ENCODE measurements around the gene GJA3.

Gene GJA3

DNA sequence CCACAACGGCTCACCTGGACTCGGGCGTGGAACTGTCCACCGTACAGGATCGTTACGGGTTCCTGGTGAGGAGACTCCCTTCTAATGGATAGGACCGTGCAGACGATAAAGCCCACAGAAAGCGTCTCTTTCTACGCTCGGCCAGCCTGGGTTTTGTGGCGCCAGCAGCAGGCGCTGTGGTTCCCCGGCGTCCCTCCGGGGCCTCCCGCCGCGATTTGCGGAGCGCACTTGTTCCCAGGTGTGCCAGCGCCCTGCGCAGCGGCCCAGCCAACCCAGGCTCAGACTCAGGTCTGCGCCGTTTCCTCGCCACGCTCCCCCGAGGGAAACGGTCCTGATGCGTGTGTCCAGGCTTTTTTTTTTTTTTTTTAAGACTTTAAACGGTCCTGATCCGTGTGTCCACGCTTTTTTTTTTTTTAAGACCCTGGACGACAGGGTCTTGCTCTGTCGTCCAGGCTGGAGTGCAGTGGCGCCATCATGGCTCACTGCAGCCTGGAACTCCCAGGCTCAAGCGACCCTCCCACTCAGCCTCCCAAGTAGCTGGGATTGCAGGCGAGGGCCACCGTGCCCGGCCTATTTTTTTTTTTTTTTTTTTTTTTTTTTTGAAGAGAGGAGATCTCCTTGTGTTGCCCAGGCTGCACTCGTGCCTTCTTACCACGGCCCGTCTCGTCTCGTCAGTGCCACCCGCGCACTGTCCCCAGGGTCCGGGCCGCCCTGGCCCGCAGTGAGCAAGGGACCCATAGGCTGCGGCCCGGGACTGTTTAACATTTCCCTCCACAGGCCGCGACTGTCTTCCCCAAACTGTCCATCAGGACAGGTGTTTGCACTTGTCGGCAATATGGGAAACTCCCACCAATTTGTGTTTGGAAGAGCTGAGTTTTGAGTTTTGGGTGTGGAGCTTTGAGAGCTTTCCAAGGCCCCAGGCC, 23.8 kb downstream of the GJA3 start:
- no peaks in the 10 kb centered on the region for H3K9me3 ChIP-seq (ENCODE audit: control insufficient read depth, low read length)
- H3K4me1 ChIP-seq (ENCODE audit: control insufficient read depth, insufficient read depth, low read length, poor library complexity, severe bottlenecking), result no peaks in the 10 kb centered on the region
- no peak overlapping the region for H3K4me3 ChIP-seq (ENCODE audit: extremely low read depth, insufficient read depth, low read length, poor library complexity, severe bottlenecking)
- 40 to 46% methylated on average over 47 to 50 of the region's 56 CpGs for WGBS, 2 experiments (ENCODE audit: insufficient coverage in 2 of 2)
- H3K27ac ChIP-seq (ENCODE audit: low read depth, low read length, severe bottlenecking), result no peak overlapping the region
- no peaks in the 10 kb centered on the region for H3K36me3 ChIP-seq (ENCODE audit: control insufficient read depth, insufficient read depth, low read length)

DNA sequence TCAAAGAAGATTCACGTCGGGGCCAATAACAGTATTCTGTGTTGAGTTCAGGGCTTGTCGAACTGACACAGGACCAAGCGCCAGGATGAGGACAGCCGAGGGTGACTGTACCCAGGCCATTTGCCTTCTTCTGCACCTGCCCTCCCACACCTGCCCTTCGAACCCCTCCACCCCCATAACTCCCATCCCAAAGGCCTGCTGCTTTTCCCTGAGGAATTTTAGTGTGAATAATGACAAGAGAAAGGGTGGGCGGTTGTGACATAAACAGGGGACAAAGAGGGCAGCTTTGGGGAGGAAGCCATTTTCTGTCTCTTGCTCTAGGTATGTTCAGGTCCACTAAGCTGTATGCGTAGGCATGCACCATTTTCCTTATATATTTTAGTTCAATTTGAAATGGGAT, 26.1 kb downstream of the GJA3 start:
- WGBS, 2 experiments (ENCODE audit: insufficient coverage in 2 of 2), result 58 to 92% methylated on average over 2 to 5 of the region's 8 CpGs
- no peaks in the 10 kb centered on the region for H3K36me3 ChIP-seq (ENCODE audit: control insufficient read depth, insufficient read depth, low read length)

DNA sequence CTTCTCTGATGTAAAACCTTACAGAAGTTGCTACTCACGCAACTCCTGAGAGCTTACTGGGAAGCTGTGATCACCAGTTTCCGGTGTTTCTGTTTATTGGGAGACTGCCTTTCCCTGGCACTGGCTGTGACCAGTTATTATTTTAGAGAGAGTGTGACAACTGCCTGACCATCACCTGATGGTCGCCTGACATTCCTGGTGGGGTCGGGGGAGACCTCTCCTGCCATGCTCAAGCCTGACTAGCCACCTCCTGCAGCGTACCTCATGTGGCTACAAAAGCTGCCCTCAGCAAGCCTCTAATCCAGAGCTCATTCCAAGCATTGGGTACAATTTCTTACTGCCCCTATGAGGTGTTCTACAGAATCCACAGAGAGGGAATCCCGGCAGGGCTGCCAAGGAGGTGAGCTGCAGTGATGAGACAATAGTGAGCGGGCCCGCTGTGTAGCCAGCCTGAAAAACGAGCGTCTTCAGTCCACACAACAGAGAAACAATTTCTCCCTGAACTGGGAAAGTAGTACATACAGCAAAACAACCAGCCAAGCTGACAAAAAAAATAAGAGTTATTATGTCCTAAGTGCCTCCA, 28.7 kb downstream of the GJA3 start:
- 91 to 93% methylated on average over 4 to 5 of the region's 10 CpGs for WGBS, 2 experiments (ENCODE audit: insufficient coverage in 2 of 2)
- no peak overlapping the region for H3K4me3 ChIP-seq (ENCODE audit: extremely low read depth, insufficient read depth, low read length, poor library complexity, severe bottlenecking)
- H3K9me3 ChIP-seq (ENCODE audit: control insufficient read depth, low read length), result no peaks in the 10 kb centered on the region
- no peak overlapping the region for H3K27ac ChIP-seq (ENCODE audit: low read depth, low read length, severe bottlenecking)
- no peaks in the 10 kb centered on the region for H3K4me1 ChIP-seq (ENCODE audit: control insufficient read depth, insufficient read depth, low read length, poor library complexity, severe bottlenecking)
- H3K36me3 ChIP-seq (ENCODE audit: control insufficient read depth, insufficient read depth, low read length), result no peaks in the 10 kb centered on the region

More for the DNA sequence above, 26.1 kb downstream of the GJA3 start:
- no peaks in the 10 kb centered on the region for H3K9me3 ChIP-seq (ENCODE audit: control insufficient read depth, low read length)
- H3K4me1 ChIP-seq (ENCODE audit: control insufficient read depth, insufficient read depth, low read length, poor library complexity, severe bottlenecking), result no peaks in the 10 kb centered on the region
- no peak overlapping the region for H3K27ac ChIP-seq (ENCODE audit: low read depth, low read length, severe bottlenecking)
- no peak overlapping the region for H3K4me3 ChIP-seq (ENCODE audit: extremely low read depth, insufficient read depth, low read length, poor library complexity, severe bottlenecking)

DNA sequence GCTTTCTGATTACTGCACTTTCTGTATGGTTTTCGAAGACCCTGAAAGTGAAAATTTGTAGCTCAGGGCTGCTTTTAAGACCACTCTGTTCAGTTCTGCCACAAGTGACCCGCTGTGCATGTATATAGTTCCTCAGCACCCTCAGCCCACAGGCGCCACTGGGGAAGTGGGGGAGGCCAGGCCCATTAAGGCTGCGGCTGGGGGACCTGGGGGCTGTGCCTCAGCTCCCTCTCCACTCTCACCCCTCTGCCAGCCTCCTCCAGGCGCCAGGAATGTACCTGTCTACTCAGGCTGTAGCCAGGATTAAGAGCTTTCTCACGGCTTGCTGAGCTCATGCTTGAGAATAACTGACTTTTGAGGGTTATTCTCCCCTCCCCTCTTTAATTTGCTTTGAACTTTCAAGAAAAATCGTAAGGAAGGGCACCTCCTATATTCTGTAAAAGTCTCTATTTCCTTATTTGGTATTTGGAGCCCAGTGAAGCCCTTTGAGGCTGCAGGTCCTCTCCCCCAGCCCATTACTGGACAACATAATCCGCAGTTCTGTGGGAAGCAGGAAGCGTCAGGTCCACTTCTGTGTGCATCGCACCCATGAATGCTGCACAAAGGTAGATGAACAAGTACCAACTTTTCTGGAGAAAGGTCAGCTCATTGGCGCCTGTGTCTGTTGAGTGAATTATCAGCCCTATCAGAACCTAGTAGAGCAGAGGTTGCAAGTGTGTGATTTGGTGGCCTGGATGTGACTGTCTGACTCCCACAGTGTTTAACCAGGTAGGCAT, 29.6 kb downstream of the GJA3 start:
- H3K9me3 ChIP-seq (ENCODE audit: control insufficient read depth, low read length), result no peaks in the 10 kb centered on the region
- no peak overlapping the region for H3K27ac ChIP-seq (ENCODE audit: low read depth, low read length, severe bottlenecking)
- 73 to 89% methylated on average over 7 to 8 of the region's 11 CpGs for WGBS, 2 experiments (ENCODE audit: insufficient coverage in 2 of 2)
- no peaks in the 10 kb centered on the region for H3K4me1 ChIP-seq (ENCODE audit: control insufficient read depth, insufficient read depth, low read length, poor library complexity, severe bottlenecking)
- no peak overlapping the region for H3K4me3 ChIP-seq (ENCODE audit: extremely low read depth, insufficient read depth, low read length, poor library complexity, severe bottlenecking)
- no peaks in the 10 kb centered on the region for H3K36me3 ChIP-seq (ENCODE audit: control insufficient read depth, insufficient read depth, low read length)

DNA sequence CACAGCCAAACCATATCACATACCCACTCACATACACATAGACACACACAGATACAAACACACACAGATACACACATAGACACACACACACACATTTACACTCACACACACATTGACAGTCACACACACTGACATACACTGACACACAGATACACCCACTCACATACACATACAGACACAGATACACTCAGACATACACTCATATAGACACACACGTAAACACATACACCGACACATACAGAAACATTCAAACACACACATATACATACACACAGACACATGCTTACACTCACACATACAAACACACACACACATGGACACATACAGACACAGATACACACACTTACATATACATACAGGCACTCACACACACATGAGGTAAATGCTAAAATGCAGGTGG, 30.2 kb downstream of the GJA3 start:
- Histone ChIP-seq H3K9me3 (ENCODE audit: control insufficient read depth, low read length) (no peaks in the 10 kb centered on the region), H3K4me3 (ENCODE audit: extremely low read depth, insufficient read depth, low read length, poor library complexity, severe bottlenecking) (no peak overlapping the region), H3K4me1 (ENCODE audit: control insufficient read depth, insufficient read depth, low read length, poor library complexity, severe bottlenecking) (no peaks in the 10 kb centered on the region), H3K36me3 (ENCODE audit: control insufficient read depth, insufficient read depth, low read length) (no peaks in the 10 kb centered on the region), H3K27ac (ENCODE audit: low read depth, low read length, severe bottlenecking) (no peak overlapping the region)
- WGBS, 2 experiments (ENCODE audit: insufficient coverage in 2 of 2), result 83 to 94% methylated on average over 2 of the region's 2 CpGs

DNA sequence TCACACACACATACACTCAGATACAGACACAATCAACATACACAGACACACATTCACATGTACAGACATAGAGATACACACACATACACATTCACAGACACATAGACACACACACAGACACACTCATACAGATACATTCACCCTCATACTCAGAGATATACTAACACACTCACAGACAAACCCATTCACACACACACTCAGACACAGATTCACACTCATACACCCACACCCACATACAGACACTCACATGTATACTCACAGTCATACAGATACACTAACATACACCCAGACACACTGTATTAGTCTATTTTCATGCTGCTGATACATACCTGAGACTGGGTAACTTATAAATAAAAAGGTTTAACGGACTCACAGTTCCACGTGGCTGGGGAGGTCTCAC, 30.8 kb downstream of the GJA3 start:
- H3K36me3 ChIP-seq (ENCODE audit: control insufficient read depth, insufficient read depth, low read length), result no peaks in the 10 kb centered on the region
- no peaks in the 10 kb centered on the region for H3K4me1 ChIP-seq (ENCODE audit: control insufficient read depth, insufficient read depth, low read length, poor library complexity, severe bottlenecking)
- no peak overlapping the region for H3K4me3 ChIP-seq (ENCODE audit: extremely low read depth, insufficient read depth, low read length, poor library complexity, severe bottlenecking)
- 100% methylated on average over 1 to 2 of the region's 2 CpGs for WGBS, 2 experiments (ENCODE audit: insufficient coverage in 2 of 2)
- H3K27ac ChIP-seq (ENCODE audit: low read depth, low read length, severe bottlenecking), result no peak overlapping the region
- no peaks in the 10 kb centered on the region for H3K9me3 ChIP-seq (ENCODE audit: control insufficient read depth, low read length)

DNA sequence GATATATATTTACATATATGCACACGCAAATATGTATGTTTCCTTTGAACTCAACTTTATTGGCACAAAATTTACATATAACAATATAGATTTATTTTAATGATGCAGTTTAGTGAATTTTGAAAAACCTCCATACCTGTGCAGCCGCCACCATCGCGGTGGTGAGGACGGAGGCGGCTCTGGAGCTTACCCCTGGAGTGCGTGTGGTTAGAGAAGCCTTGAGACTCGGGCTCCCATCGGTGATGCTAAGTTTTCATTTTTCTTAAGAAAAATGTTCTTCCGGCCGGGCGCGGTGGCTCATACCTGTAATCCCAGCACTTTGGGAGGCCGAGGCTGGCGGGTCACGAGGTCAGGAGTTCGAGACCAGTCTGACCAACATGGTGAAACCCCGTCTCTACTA, 31.8 kb downstream of the GJA3 start:
- Histone ChIP-seq H3K36me3 (ENCODE audit: control insufficient read depth, insufficient read depth, low read length) (no peaks in the 10 kb centered on the region), H3K9me3 (ENCODE audit: control insufficient read depth, low read length) (no peaks in the 10 kb centered on the region), H3K4me1 (ENCODE audit: control insufficient read depth, insufficient read depth, low read length, poor library complexity, severe bottlenecking) (no peaks in the 10 kb centered on the region), H3K27ac (ENCODE audit: low read depth, low read length, severe bottlenecking) (no peak overlapping the region), H3K4me3 (ENCODE audit: extremely low read depth, insufficient read depth, low read length, poor library complexity, severe bottlenecking) (peak overlapping the region; percentile 45)
- WGBS, 2 experiments (ENCODE audit: insufficient coverage in 2 of 2), result 70 to 78% methylated on average over 12 to 17 of the region's 18 CpGs

DNA sequence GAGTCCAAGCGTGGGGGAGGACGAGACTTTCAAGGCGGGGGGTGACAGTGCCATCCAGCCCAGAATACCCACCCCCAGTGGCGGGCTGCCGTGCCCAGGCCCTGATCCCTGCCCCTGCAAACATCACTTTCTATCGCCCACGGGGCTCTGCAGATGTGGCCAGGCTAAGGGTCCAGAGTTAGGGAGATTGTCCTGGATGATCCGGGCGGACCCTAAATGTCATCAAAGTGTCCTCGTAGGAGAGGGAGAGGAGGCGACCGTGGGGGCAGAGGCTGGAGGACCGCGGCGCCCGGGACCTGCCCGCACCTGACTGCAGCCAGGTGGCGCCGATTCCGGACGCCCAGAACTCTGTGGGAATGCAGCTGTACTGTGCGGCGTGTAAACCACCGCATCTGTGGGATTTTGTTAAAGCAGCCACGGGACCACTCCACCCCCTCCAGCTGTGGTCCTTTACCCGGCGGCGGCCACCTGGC, 32.4 kb downstream of the GJA3 start:
- Histone ChIP-seq H3K27ac (ENCODE audit: low read depth, low read length, severe bottlenecking) (no peak overlapping the region), H3K36me3 (ENCODE audit: control insufficient read depth, insufficient read depth, low read length) (no peaks in the 10 kb centered on the region), H3K4me1 (ENCODE audit: control insufficient read depth, insufficient read depth, low read length, poor library complexity, severe bottlenecking) (no peaks in the 10 kb centered on the region), H3K9me3 (ENCODE audit: control insufficient read depth, low read length) (no peaks in the 10 kb centered on the region), H3K4me3 (ENCODE audit: extremely low read depth, insufficient read depth, low read length, poor library complexity, severe bottlenecking) (peak overlapping the region; percentile 45)
- 1 to 6% methylated on average over 15 to 21 of the region's 28 CpGs for WGBS, 2 experiments (ENCODE audit: insufficient coverage in 2 of 2)

DNA sequence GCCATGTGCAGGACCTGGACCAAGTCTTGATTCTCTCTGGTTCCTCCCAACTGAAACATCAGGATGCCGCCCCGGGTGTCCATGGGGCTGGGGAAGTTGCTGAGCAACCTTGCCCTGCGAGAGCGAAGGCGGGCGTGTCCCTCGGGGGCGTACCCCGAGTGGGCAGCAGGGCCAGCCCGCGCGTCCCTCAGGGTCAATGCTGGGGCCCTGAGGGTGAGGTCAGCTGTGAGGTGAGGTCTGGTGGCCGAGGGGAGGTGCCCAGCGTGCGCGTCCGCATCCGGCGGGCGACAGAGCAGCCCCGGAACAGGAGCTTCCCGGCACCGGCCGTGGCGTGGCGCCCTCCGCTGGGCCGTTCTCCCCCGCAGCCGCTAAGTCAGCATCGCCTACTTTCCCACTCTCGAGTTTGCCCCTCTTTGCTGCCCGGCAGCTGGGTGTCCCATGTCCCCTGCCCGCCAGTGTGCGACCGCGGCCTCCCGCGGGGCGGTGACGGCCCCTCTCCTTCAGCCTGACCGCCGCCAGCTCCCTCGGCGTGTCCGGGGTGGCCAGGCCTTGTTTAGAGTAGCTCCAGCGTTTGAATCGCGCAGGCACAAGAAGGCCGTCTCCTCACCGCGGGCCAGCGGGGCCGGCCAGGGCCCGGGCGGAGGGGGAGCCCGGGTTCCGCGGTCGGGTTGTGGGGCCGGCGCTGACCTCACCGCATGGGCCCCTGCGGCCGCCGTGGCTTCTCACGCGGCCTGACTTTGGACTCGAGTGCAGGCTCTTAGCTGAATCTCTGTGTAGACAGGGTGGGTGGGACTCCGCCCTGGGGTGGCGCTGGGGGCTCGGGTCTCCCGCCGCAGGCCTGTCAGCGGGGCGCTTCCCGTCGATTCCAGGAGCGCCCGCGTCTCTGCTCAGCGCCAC, 33.0 kb downstream of the GJA3 start:
- Histone ChIP-seq H3K4me3 (ENCODE audit: extremely low read depth, insufficient read depth, low read length, poor library complexity, severe bottlenecking) (peak overlapping the region; percentile 45), H3K9me3 (ENCODE audit: control insufficient read depth, low read length) (no peaks in the 10 kb centered on the region), H3K36me3 (ENCODE audit: control insufficient read depth, insufficient read depth, low read length) (no peaks in the 10 kb centered on the region), H3K27ac (ENCODE audit: low read depth, low read length, severe bottlenecking) (peak overlapping the region; percentile 29), H3K4me1 (ENCODE audit: control insufficient read depth, insufficient read depth, low read length, poor library complexity, severe bottlenecking) (no peaks in the 10 kb centered on the region)
- 1 to 4% methylated on average over 54 to 82 of the region's 82 CpGs for WGBS, 2 experiments (ENCODE audit: insufficient coverage in 2 of 2)

DNA sequence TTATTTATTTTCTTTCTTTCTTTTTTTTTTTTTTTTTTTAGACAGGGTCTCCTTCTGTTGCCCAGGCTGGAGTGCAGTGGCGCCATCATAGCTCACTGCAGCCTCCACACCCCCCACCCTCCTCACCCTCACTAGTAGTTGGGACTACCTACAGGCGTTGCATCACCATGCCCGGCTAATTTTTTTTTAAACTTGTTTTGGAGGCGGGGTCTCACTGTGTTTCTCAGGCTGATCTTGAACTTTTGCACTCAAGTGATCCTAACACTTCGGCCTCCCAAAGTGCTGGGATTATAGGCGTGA, 33.6 kb downstream of the GJA3 start:
- WGBS, 2 experiments (ENCODE audit: insufficient coverage in 2 of 2), result 65 to 73% methylated on average over 5 of the region's 6 CpGs
- Histone ChIP-seq H3K9me3 (ENCODE audit: control insufficient read depth, low read length) (no peaks in the 10 kb centered on the region), H3K4me3 (ENCODE audit: extremely low read depth, insufficient read depth, low read length, poor library complexity, severe bottlenecking) (peak overlapping the region; percentile 45), H3K27ac (ENCODE audit: low read depth, low read length, severe bottlenecking) (no peak overlapping the region), H3K4me1 (ENCODE audit: control insufficient read depth, insufficient read depth, low read length, poor library complexity, severe bottlenecking) (no peaks in the 10 kb centered on the region), H3K36me3 (ENCODE audit: control insufficient read depth, insufficient read depth, low read length) (no peaks in the 10 kb centered on the region)
